ENCODE data around the gene NSUN5.

NSUN5 gene

GRCh38 chr7:73352784-73353183 is 44.2 kb upstream of the NSUN5 start:
- Histone ChIP-seq H3K27me3 (ENCODE audit: control insufficient read depth, insufficient read depth, low read length) (no peaks in the 10 kb centered on the region), H3K4me1 (peaks cover 5% of the 10 kb centered on the region), H3K27ac (no peak overlapping the region), H3K9ac (no peak overlapping the region), H2AFZ (no peak overlapping the region), H3K36me3 (ENCODE audit: control insufficient read depth, insufficient read depth, low read length) (no peaks in the 10 kb centered on the region), H3K9me3 (ENCODE audit: control insufficient read depth, low read length) (no peaks in the 10 kb centered on the region), H3K79me2 (no peaks in the 10 kb centered on the region), H3K4me2 (ENCODE audit: low read length) (no peak overlapping the region), H3K4me3 (ENCODE audit: low read depth, low read length) (no peak overlapping the region)
- no peak for TF ChIP-seq CTCF (IDR thresholded peaks at IDR 0.05)

- H3K9me3 ChIP-seq (ENCODE audit: control insufficient read depth, low read length) = no peaks in the 10 kb centered on the region
- H3K79me2 ChIP-seq = no peaks in the 10 kb centered on the region
- H3K4me2 ChIP-seq (ENCODE audit: low read length) = no peak overlapping the region
- H3K27ac ChIP-seq = no peak overlapping the region
- no peak overlapping the region for H2AFZ ChIP-seq
- no peak overlapping the region for H3K9ac ChIP-seq
- no peak overlapping the region for H3K4me3 ChIP-seq (ENCODE audit: low read depth, low read length)
- no peaks in the 10 kb centered on the region for H3K4me1 ChIP-seq
- TF ChIP-seq CTCF (IDR thresholded peaks at IDR 0.05) = no peak
- H3K27me3 ChIP-seq (ENCODE audit: control insufficient read depth, insufficient read depth, low read length) = no peaks in the 10 kb centered on the region
- no peaks in the 10 kb centered on the region for H3K36me3 ChIP-seq (ENCODE audit: control insufficient read depth, insufficient read depth, low read length)
These were observed 43.0 kb upstream of the NSUN5 start for GRCh38 chr7:73351447-73352167.

GRCh38 chr7:73350306-73351068 is 41.9 kb upstream of the NSUN5 start:
- Histone ChIP-seq H3K4me3 (ENCODE audit: low read depth, low read length) (no peak overlapping the region), H3K4me2 (ENCODE audit: low read length) (no peak overlapping the region), H3K4me1 (no peaks in the 10 kb centered on the region), H3K27ac (no peak overlapping the region), H3K27me3 (ENCODE audit: control insufficient read depth, insufficient read depth, low read length) (no peaks in the 10 kb centered on the region), H3K9ac (no peak overlapping the region), H3K36me3 (ENCODE audit: control insufficient read depth, insufficient read depth, low read length) (no peaks in the 10 kb centered on the region), H2AFZ (no peak overlapping the region), H3K79me2 (no peaks in the 10 kb centered on the region), H3K9me3 (ENCODE audit: control insufficient read depth, low read length) (no peaks in the 10 kb centered on the region)
- TF ChIP-seq CTCF (IDR thresholded peaks at IDR 0.05) = no peak

- Histone ChIP-seq H3K27ac (no peak overlapping the region), H2AFZ (no peak overlapping the region), H3K79me2 (no peaks in the 10 kb centered on the region)
These were observed 41.1 kb upstream of the NSUN5 start for GRCh38 chr7:73349763-73350162.

More at GRCh38 chr7:73349763-73350162, 41.1 kb upstream of the NSUN5 start:
- Histone ChIP-seq H3K4me1 (no peaks in the 10 kb centered on the region), H3K4me3 (ENCODE audit: low read depth, low read length) (no peak overlapping the region), H3K9me3 (ENCODE audit: control insufficient read depth, low read length) (no peaks in the 10 kb centered on the region), H3K9ac (no peak overlapping the region), H3K4me2 (ENCODE audit: low read length) (no peak overlapping the region), H3K36me3 (ENCODE audit: control insufficient read depth, insufficient read depth, low read length) (no peaks in the 10 kb centered on the region), H3K27me3 (ENCODE audit: control insufficient read depth, insufficient read depth, low read length) (no peaks in the 10 kb centered on the region)
- no peak for TF ChIP-seq CTCF (IDR thresholded peaks at IDR 0.05)

All from parathyroid adenoma (tissue), 2 donors.